ENCODE data around the gene CD33. TPM values are rescaled to one million over a fixed set of nuclear protein-coding genes. Genes with fewer than 3 reads are reported as not detected.

CD33 gene
- polyA plus RNA-seq, 1 experiment: not detected

Small RNA genes lying within 50 kb of the gene (small RNA-seq; reads per million reads assigned to genes)
- gene MIR8074 (ENCODE audit: insufficient read length, low read depth): not detected

Other genes with a start within 250 kb of the CD33 start
- not detected in 2 replicates for gene KLK7, start 241.2 kb upstream of the CD33 start, polyA plus RNA-seq (2011; rRNA removed)
- not detected in 2 replicates for gene KLK8, start 223.5 kb upstream of the CD33 start, polyA plus RNA-seq (2011; rRNA removed)
- gene KLK10, start 205.4 kb upstream of the CD33 start, polyA plus RNA-seq (2011; rRNA removed): not detected in 2 replicates
- not detected in 2 replicates for gene KLK11, start 198.5 kb upstream of the CD33 start, polyA plus RNA-seq (2011; rRNA removed)
- gene KLK12, start 190.1 kb upstream of the CD33 start, polyA plus RNA-seq (2011; rRNA removed): not detected in 2 replicates
- gene KLK13, start 160.0 kb upstream of the CD33 start, polyA plus RNA-seq (2011; rRNA removed): not detected in 2 replicates
- gene KLK14, start 142.2 kb upstream of the CD33 start, polyA plus RNA-seq (2011; rRNA removed): not detected in 2 replicates
- gene CTU1, start 116.7 kb upstream of the CD33 start, polyA plus RNA-seq (2011; rRNA removed): 1.7 and 2.1 TPM in 2 replicates
- gene SIGLEC9, start 100.2 kb upstream of the CD33 start, polyA plus RNA-seq (2011; rRNA removed): 0.05 TPM in 1 of 2 replicates, not detected in the other
- not detected in 2 replicates for gene SIGLEC7, start 82.8 kb upstream of the CD33 start, polyA plus RNA-seq (2011; rRNA removed)
- not detected in 2 replicates for gene SIGLECL1, start 26.0 kb downstream of the CD33 start, polyA plus RNA-seq (2011; rRNA removed)
- not detected in 2 replicates for gene IGLON5, start 86.6 kb downstream of the CD33 start, polyA plus RNA-seq (2011; rRNA removed)
- 0.96 and 1.0 TPM in 2 replicates for gene VSIG10L, start 117.1 kb downstream of the CD33 start, polyA plus RNA-seq (2011; rRNA removed)
- gene ETFB, start 141.3 kb downstream of the CD33 start, polyA plus RNA-seq (2011; rRNA removed): 80.8 and 86.6 TPM in 2 replicates
- not detected in 2 replicates for gene CLDND2, start 143.9 kb downstream of the CD33 start, polyA plus RNA-seq (2011; rRNA removed)
- gene NKG7, start 147.6 kb downstream of the CD33 start, polyA plus RNA-seq (2011; rRNA removed): not detected in 2 replicates
- not detected in 2 replicates for gene LIM2, start 162.9 kb downstream of the CD33 start, polyA plus RNA-seq (2011; rRNA removed)
- gene C19orf84, start 165.5 kb downstream of the CD33 start, polyA plus RNA-seq (2011; rRNA removed): not detected in 2 replicates
- not detected in 2 replicates for gene SIGLEC10, start 192.6 kb downstream of the CD33 start, polyA plus RNA-seq (2011; rRNA removed)
- gene SIGLEC8, start 233.4 kb downstream of the CD33 start, polyA plus RNA-seq (2011; rRNA removed): not detected in 2 replicates

Measured in AG04450 (cell line).